Small intestine (tissue), 7 donors: ENCODE data around the gene IL21. TPM values are rescaled to one million over a fixed set of nuclear protein-coding genes. Genes with fewer than 3 reads are reported as not detected.

Experiments
- DNase-seq, 2 donors: peaks; one replicate each; pipeline versions ENCODE4 v3.0.0 to v3.0.0-alpha.2; 2013
- FAIRE-seq: peaks from 2 replicates; lab custom pipeline; 2012; peaks lifted over from hg19 to GRCh38; lab: Jason Lieb, UNC
- H3K27ac ChIP-seq, 3 donors: one replicate each; pipeline ENCODE4 v1.5.1; 2013; ENCODE audit warnings: low read length in 2 of 3, mild to moderate bottlenecking in 2 of 3, control low read depth in 1 of 3, inconsistent platforms in 1 of 3, low read depth in 1 of 3, moderate library complexity in 1 of 3
- H3K27me3 ChIP-seq, 3 donors: one replicate each; pipeline ENCODE4 v1.6.1; 2013; ENCODE audit warnings: low read length in 3 of 3, inconsistent platforms in 1 of 3; ENCODE audit not compliant: control insufficient read depth in 3 of 3, insufficient read depth in 3 of 3
- H3K36me3 ChIP-seq, 3 donors: one replicate each; pipeline ENCODE4 v1.6.1; 2013; ENCODE audit warnings: low read length in 3 of 3, inconsistent platforms in 1 of 3, low read depth in 1 of 3, mild to moderate bottlenecking in 1 of 3, moderate library complexity in 1 of 3; ENCODE audit not compliant: control insufficient read depth in 3 of 3, insufficient read depth in 2 of 3
- H3K4me1 ChIP-seq, 3 donors: one replicate each; pipeline ENCODE4 v1.6.1; 2013; ENCODE audit warnings: low read length in 2 of 3, inconsistent platforms in 1 of 3, low read depth in 1 of 3, mild to moderate bottlenecking in 1 of 3, moderate library complexity in 1 of 3; ENCODE audit not compliant: control insufficient read depth in 3 of 3, insufficient read depth in 2 of 3
- H3K4me3 ChIP-seq, 3 donors: one replicate each; pipeline ENCODE4 v1.5.1; 2013; ENCODE audit warnings: low read length in 3 of 3, control low read depth in 1 of 3, inconsistent platforms in 1 of 3, low read depth in 1 of 3, mild to moderate bottlenecking in 1 of 3, moderate library complexity in 1 of 3
- H3K9me3 ChIP-seq, 2 donors: one replicate each; pipeline ENCODE4 v1.6.1; 2013; ENCODE audit warnings: low read depth in 1 of 2, low read length in 1 of 2; ENCODE audit not compliant: control insufficient read depth in 2 of 2, insufficient read depth in 1 of 2
- WGBS, 3 donors: extraction: QIAGEN DNeasy Blood & Tissue Kit; methylation state at CpG; one replicate each; pipeline ENCODE4 v1.1.7; 2013; 5-methylcytosine and 5-hydroxymethylcytosine counted together
- polyA plus RNA-seq, 4 donors: library from polyadenylated mRNA; stranded (reverse) in 3 of 4; unstranded in 1 of 4; fragments of 200-250 nt in 3 of 4; fragments of 120-200 nt in 1 of 4; gene quantifications; one replicate each; pipeline versions ENCODE4 v1.2.1 to v1.2.3, GENCODE V29; 2013
- donor health status: healthy with polysubstance abuse.
- donor health status: control.
- donor health status: control.
- donor health status: Bipolar disorder and iron deficiency.
- donor health status: healthy.

The IL21 gene
- polyA plus RNA-seq, 4 donors = not detected

DNA sequence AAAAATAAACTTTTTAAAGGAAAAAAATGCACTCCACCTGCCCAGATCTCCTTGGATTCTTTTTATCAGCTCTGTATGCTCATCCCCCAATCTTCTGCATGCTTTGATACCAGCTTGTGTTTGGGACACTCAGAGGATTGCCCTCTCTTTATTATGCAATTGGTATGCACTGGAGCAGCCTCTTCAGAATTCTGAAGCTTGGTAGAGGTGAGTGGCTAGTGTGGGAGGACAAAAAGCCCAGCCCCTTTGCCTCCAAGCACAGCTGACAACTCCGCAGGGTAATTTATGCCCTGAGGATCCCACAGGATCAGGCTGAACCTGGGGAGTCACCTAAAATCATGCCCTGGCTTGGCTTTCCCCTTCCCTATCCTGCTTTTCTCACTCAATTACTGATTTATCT is 16.7 kb downstream of the IL21 start:
- Histone ChIP-seq H3K9me3 (no peaks in the 10 kb centered on the region), H3K27me3 (peaks cover 0 to 8% (median 0%) of the 10 kb centered on the region in 3 donors), H3K4me3 (no peak overlapping the region), H3K4me1 (no peaks in the 10 kb centered on the region), H3K36me3 (no peaks in the 10 kb centered on the region), H3K27ac (no peak overlapping the region)
- WGBS, 3 donors = 82 to 92% (median 91%) methylated on average over 1 of the region's 1 CpG
- no peak for DNase-seq
- FAIRE-seq = no peak

- Histone ChIP-seq H3K27ac (no peak overlapping the region), H3K4me1 (no peaks in the 10 kb centered on the region), H3K4me3 (no peak overlapping the region), H3K36me3 (no peaks in the 10 kb centered on the region), H3K9me3 (no peaks in the 10 kb centered on the region), H3K27me3 (peaks cover 0 to 8% (median 0%) of the 10 kb centered on the region in 3 donors)
- 61 to 70% (median 70%) methylated on average over 8 of the region's 8 CpGs for WGBS, 3 donors
- FAIRE-seq = no peak
- no peak for DNase-seq
These were observed 17.7 kb downstream of the IL21 start for GRCh38 chr4:122603156-122603574.

DNA sequence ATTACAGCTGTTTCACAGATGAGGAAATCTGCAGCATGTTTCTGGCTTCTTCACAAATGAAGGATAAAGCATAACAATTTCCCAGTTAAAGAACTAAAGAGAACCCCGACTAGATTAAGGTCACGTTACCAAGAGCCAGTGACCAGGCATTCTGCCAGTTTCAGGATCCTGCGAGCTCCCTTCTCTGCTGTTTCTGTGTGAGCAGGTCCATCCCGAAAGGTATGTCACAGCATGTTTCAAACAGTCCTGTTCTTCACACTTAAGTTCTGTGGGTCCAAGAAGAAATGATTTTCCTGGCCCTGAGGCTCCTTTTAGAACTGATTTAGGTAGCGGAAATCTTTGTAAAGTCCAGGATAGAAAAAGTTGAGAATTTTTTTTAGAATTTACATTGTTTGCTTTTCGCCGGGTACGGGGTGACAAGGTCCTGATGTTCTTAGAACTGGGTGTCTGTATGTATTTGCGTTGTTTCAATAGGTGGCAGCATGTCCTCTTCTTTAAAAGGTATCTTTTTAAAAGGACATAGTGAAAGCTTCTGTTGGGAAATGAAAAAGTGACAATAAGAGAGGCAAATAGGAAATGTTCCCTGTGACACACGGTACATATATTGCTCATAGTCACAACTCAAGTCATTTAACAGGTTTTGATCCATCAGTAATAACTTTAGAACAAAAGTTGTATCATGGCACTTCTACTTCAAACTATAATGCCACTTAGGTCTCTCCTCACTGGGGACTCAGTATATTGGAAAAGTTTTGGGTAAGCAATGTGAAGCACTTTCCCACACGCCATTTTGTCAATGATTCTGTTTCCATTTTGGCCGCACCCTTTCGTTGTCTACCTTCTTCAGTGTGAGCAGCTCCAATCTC is 18.4 kb downstream of the IL21 start:
- Histone ChIP-seq H3K36me3 (no peaks in the 10 kb centered on the region), H3K9me3 (no peaks in the 10 kb centered on the region), H3K4me1 (no peaks in the 10 kb centered on the region), H3K27ac (no peak overlapping the region), H3K27me3 (peaks cover 0 to 8% (median 0%) of the 10 kb centered on the region in 3 donors), H3K4me3 (no peak overlapping the region)
- FAIRE-seq (no peak), DNase-seq (peak; percentile 21)
- 29 to 39% (median 31%) methylated on average over 13 of the region's 13 CpGs for WGBS, 3 donors

DNA sequence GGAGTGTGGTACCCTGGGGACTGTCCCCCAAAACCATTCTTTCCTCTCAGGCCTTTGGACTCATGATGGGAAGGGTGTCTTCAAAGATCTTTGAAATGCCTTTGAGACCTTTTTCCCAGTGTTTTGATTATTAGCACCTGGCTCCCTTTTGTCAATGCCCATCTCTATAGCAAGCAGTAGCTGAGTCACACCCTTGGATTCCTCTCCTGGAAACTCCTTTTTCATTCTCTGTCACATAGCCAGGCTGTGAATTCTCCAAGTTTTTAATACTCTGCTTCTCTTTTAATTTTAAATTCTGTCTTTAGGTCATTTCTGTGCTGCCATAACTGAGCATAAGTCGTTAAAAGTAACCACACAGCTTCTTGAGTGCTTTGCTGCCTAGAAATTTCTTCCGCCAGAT is 29.7 kb downstream of the IL21 start:
- no peaks in the 10 kb centered on the region for H3K4me1 ChIP-seq
- FAIRE-seq = no peak
- H3K9me3 ChIP-seq = no peaks in the 10 kb centered on the region
- DNase-seq = no peak
- H3K27ac ChIP-seq = no peak overlapping the region
- WGBS, 3 donors = 68 to 87% (median 69%) methylated on average over 2 of the region's 2 CpGs
- no peaks in the 10 kb centered on the region for H3K36me3 ChIP-seq
- H3K27me3 ChIP-seq = no peaks in the 10 kb centered on the region
- no peak overlapping the region for H3K4me3 ChIP-seq

DNA sequence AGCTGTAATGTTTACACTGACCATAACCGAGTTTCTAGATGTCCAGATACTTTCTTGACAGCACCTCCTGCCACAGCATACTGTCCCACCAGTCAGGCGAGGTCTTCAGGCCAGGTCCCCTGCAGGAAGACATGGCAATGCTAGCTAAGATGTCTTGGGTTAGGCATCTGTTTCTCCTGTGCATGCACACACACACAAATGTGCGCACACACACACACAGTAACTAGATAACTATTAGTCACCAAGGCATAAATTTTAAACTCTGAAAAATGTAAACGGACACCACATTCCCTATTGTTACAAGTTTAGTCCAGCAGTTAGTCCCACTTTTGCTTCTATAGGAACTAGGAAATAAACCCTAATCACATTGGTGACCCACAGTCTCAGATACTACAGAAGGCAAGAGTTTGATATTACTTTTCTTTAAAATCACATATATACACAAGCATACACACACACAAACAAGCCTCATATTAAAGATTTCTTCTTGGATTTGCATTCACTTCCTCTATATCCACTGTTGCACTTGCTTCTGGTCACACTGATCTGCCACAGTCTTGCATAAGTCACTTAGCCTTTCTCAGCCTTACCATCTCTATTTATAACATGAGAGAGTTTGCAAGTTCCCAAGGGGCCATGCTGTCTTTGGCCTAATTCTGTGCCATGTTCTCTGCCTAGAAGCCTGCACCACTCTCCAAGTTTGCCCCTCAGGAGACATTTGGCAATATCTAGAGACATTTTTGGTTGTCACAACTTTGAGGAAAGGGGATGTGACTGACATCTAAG is 32.2 kb downstream of the IL21 start:
- FAIRE-seq (no peak), DNase-seq (no peak)
- WGBS, 3 donors = 68 to 79% (median 72%) methylated on average over 4 of the region's 4 CpGs
- no peaks in the 10 kb centered on the region for H3K4me1 ChIP-seq
- H3K36me3 ChIP-seq = no peaks in the 10 kb centered on the region
- no peak overlapping the region for H3K4me3 ChIP-seq
- no peaks in the 10 kb centered on the region for H3K9me3 ChIP-seq
- no peak overlapping the region for H3K27ac ChIP-seq
- H3K27me3 ChIP-seq = no peaks in the 10 kb centered on the region

DNA sequence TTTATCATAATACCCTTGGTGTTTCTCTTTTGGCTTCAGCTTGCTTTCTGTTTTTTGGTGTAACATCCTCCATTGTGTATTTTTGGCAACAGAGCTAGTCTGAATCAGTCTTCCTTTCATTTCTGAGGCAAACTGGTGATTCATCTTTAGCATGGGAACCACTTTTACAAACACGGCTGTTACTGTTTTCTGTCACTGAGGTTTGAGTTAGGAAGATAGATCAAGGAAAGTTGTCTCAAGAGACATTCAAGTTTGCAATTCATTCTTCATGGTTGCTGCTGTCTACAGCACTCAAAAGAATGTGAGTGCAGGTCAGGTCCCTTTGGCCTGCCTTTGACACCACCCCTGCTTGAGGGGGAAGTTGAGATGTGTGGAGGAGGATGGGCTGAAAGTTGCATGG is 36.3 kb downstream of the IL21 start:
- peak overlapping the region in 1 of 3 donors; percentile 25 for H3K27ac ChIP-seq
- H3K27me3 ChIP-seq = no peaks in the 10 kb centered on the region
- FAIRE-seq (no peak), DNase-seq (no peak)
- no peak overlapping the region for H3K4me3 ChIP-seq
- 39 to 50% (median 50%) methylated on average over 1 of the region's 1 CpG for WGBS, 3 donors
- no peaks in the 10 kb centered on the region for H3K36me3 ChIP-seq
- no peaks in the 10 kb centered on the region for H3K4me1 ChIP-seq
- no peaks in the 10 kb centered on the region for H3K9me3 ChIP-seq

DNA sequence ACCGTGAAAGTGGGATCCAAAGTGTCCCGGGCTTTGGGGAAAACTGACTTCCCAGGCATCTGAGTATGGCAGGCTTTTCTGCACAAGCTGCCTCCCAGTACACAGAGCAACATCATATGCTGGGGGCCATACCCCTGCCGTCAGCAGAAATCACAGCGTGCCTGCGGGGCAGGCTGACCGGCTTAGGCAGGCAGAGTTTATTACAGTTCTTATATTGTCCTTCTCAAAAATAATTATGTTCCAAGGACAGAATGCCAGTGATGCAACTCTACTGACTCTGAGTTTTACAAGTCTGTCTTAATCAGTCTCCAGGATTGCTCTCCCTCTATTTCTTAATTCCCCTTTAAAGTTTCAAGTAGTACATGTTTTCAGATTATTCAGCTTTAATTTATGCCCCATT is 37.0 kb downstream of the IL21 start:
- 75 to 88% (median 83%) methylated on average over 6 of the region's 6 CpGs for WGBS, 3 donors
- no peak overlapping the region for H3K27ac ChIP-seq
- FAIRE-seq (no peak), DNase-seq (no peak)
- H3K27me3 ChIP-seq = no peaks in the 10 kb centered on the region
- no peaks in the 10 kb centered on the region for H3K9me3 ChIP-seq
- no peaks in the 10 kb centered on the region for H3K36me3 ChIP-seq
- no peak overlapping the region for H3K4me3 ChIP-seq
- no peaks in the 10 kb centered on the region for H3K4me1 ChIP-seq
